D721Med (cell line): ENCODE measurements around the gene ATP11B.

Experiments
- DNase-seq: peaks from one replicate; pipeline ENCODE4 v3.0.0; 2011; ENCODE audit warnings: low spot score; ENCODE audit not compliant: insufficient read length
- FAIRE-seq: peaks from 2 replicates; lab custom pipeline; 2011; peaks lifted over from hg19 to GRCh38; lab: Jason Lieb, UNC
- CTCF ChIP-seq: IDR thresholded peaks from 2 replicates; pipeline ENCODE4 v1.5.1; 2012; ENCODE audit warnings: mild to moderate bottlenecking, control low read depth; ENCODE audit not compliant: insufficient read depth; ENCODE audit errors: missing control alignments

ATP11B gene

DNA sequence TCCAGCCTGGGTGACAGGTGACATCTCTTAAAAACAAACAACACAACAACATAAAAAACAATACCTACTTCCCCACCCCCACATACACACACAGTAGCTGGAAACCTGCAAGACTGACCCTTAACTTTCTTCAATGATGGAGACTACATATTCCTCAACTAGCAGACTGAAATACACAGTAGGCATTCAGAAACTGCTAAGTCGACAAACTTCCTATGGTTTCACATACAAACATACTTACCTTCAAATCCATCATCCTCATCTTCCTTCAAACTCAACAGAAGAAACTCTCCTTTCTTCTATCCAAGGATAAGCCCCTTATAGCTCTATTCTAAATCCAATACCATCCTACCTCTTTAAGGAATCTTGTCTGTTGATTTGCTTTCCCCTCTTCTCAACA, 156.4 kb downstream of the ATP11B start:
- no peak for DNase-seq
- no peak for FAIRE-seq
- TF ChIP-seq CTCF: no peak

GRCh38 chr3:182954553-182955235, 161.4 kb downstream of the ATP11B start:
- no peak for DNase-seq
- no peak for FAIRE-seq
- no peak for TF ChIP-seq CTCF

GRCh38 chr3:182957226-182957625, 163.9 kb downstream of the ATP11B start:
- no peak for TF ChIP-seq CTCF
- DNase-seq (no peak), FAIRE-seq (no peak)

DNA sequence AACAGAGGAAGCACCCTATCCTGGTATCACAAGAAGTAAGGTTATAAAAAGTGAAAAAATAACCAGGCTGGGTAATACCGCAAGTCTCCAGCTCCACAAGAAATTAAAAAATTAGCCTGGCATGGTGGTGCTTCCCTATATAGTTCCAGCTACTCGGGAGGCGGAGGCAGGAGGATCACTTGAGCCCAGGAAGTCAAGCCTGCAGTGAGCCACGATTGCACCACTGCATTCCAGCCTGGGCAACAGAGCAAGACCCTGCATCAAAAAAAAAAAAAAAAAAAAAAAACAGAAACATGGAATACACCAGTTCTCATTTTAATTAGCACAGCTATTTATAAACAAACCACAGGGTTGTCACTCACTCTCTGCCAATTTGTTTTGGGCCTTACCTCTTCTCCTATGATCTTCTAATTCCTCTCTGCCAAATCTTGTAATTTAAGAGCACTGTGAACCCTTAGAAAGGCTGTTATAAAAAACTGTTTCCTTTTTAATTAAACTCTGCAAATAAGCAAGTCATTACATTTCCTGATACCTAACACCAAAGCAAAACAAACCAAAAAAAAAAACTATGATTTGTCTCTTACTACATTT, 164.5 kb downstream of the ATP11B start:
- DNase-seq (no peak), FAIRE-seq (no peak)
- TF ChIP-seq CTCF: no peak

DNA sequence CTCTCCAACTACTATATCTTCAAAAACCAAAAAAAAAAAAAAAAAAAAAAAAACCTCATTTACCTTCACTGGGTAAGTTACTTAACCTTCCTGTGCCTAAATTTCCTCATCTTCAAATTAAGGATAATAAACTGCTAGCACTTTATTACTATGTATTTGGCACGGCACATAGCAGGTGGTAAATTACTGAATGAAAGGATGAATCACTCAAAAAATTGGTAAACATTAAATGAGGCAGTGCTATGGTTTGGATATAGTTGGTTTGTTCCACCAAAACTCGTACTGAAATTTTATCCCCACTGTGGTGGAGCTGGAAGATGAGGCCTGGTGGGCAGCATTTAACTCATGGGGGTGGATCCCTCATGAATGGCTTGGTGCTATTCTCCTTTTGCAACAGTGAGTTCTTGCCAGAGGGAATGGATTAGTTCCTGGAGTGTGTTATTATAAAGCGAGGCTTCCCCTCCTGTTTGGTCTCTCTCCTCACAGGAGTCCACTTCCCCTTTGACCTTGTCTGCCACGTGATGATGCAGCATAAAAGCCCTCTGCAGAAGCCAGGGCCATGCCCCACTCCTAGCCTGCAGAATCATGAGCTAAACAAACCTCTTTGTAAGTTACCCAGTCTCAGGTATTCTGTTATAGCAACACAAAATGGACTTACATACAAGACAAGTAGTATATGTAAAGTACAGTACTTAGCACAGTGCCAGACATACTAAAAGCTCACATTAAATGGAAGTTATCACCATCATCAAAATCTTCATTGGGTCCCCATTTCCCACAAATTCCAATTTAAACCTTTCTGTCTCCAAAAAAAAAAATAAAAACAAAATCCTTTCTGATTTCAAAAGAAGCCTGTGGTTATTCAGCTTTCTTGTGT, 166.4 kb downstream of the ATP11B start:
- DNase-seq (no peak), FAIRE-seq (no peak)
- TF ChIP-seq CTCF: no peak

- TF ChIP-seq CTCF: no peak
- FAIRE-seq: no peak
- DNase-seq: no peak
Measured at GRCh38 chr3:182962166-182962565, 168.9 kb downstream of the ATP11B start.
